Liver (tissue), 9 donors: ENCODE data around the gene ARID4B. TPM values are rescaled to one million over a fixed set of nuclear protein-coding genes. Genes with fewer than 3 reads are reported as not detected.

ENCODE experiments used
- DNase-seq: peaks from one replicate; pipeline ENCODE4 v3.0.0-alpha.2; 2017; ENCODE audit warnings: low spot score
- H3K27ac ChIP-seq, 2 donors: one replicate each; pipeline ENCODE4 v1.7.0; 2013; ENCODE audit warnings: inconsistent platforms in 2 of 2, low read length in 2 of 2, control low read depth in 1 of 2, low read depth in 1 of 2, mild to moderate bottlenecking in 1 of 2
- H3K27me3 ChIP-seq, 4 donors: one replicate each; pipeline versions ENCODE4 v1.6.1 to v1.7.0; 2013; ENCODE audit warnings: low read length in 3 of 4, inconsistent platforms in 1 of 4, mild to moderate bottlenecking in 1 of 4, moderate library complexity in 1 of 4; ENCODE audit not compliant: control insufficient read depth in 4 of 4, insufficient read depth in 4 of 4
- H3K36me3 ChIP-seq, 4 donors: one replicate each; pipeline versions ENCODE4 v1.6.1 to v1.7.0; 2013; ENCODE audit warnings: low read length in 3 of 4, mild to moderate bottlenecking in 3 of 4, low read depth in 1 of 4, moderate library complexity in 1 of 4; ENCODE audit not compliant: control insufficient read depth in 4 of 4, insufficient read depth in 3 of 4
- H3K4me1 ChIP-seq, 4 donors: one replicate each; pipeline versions ENCODE4 v1.6.1 to v1.7.0; 2013; ENCODE audit warnings: low read length in 3 of 4, mild to moderate bottlenecking in 3 of 4, moderate library complexity in 1 of 4; ENCODE audit not compliant: control insufficient read depth in 4 of 4, insufficient read depth in 4 of 4
- H3K4me3 ChIP-seq, 3 donors: one replicate each; pipeline versions ENCODE4 v1.6.1 to v1.7.0; 2013; ENCODE audit warnings: low read length in 3 of 3, control low read depth in 1 of 3, low read depth in 1 of 3, mild to moderate bottlenecking in 1 of 3
- H3K9ac ChIP-seq, 2 donors: one replicate each; pipeline ENCODE4 v1.7.0; 2013; ENCODE audit warnings: low read length in 2 of 2, mild to moderate bottlenecking in 2 of 2, moderate library complexity in 2 of 2, control low read depth in 1 of 2, low read depth in 1 of 2
- H3K9me3 ChIP-seq, 4 donors: one replicate each; pipeline versions ENCODE4 v1.6.1 to v1.7.0; 2013; ENCODE audit warnings: low read length in 3 of 4; ENCODE audit not compliant: control insufficient read depth in 4 of 4
- ATF3 ChIP-seq: IDR thresholded peaks from 2 replicates; pipeline ENCODE4 v1.6.1; 2016; ENCODE audit warnings: antibody characterized with exemption
- CTCF ChIP-seq: fragments of 150-350 bp; IDR thresholded peaks from 2 replicates; pipeline ENCODE4 v1.5.1; 2017; ENCODE audit warnings: improper control_type of control experiment, low read depth, low read length; ENCODE audit not compliant: missing input control
- EGR1 ChIP-seq, 2 donors: IDR thresholded peaks; 2 replicates each; pipeline ENCODE4 v1.6.1; 2016 to 2018; ENCODE audit warnings: antibody characterized with exemption in 2 of 2, low read depth in 2 of 2
- FOXA1 ChIP-seq: IDR thresholded peaks from 2 replicates; pipeline ENCODE4 v1.6.1; 2016; ENCODE audit warnings: antibody characterized with exemption
- FOXA2 ChIP-seq: IDR thresholded peaks from 2 replicates; pipeline ENCODE4 v1.6.1; 2016; ENCODE audit warnings: antibody characterized with exemption
- GABPA ChIP-seq, 2 donors: IDR thresholded peaks in 1 of 2; conservative IDR thresholded peaks in 1 of 2; 2 replicates each; pipeline ENCODE4 v1.6.1; 2016; ENCODE audit warnings: antibody characterized with exemption in 2 of 2, mild to moderate bottlenecking in 1 of 2, moderate library complexity in 1 of 2
- HNF4A ChIP-seq, 2 donors: conservative IDR thresholded peaks; 2 replicates each; pipeline ENCODE4 v1.6.1; 2016; ENCODE audit warnings: antibody characterized with exemption in 2 of 2, mild to moderate bottlenecking in 2 of 2
- HNF4G ChIP-seq: IDR thresholded peaks from 2 replicates; pipeline ENCODE4 v1.6.1; 2016; ENCODE audit warnings: antibody characterized with exemption
- JUND ChIP-seq, 2 donors: IDR thresholded peaks; 2 replicates each; pipeline ENCODE4 v1.6.1; 2016; ENCODE audit warnings: antibody characterized with exemption in 2 of 2
- MAX ChIP-seq: IDR thresholded peaks from 2 replicates; pipeline ENCODE4 v1.6.1; 2016; ENCODE audit warnings: antibody characterized with exemption
- NR2F2 ChIP-seq: IDR thresholded peaks from 2 replicates; pipeline ENCODE4 v1.6.1; 2016; ENCODE audit warnings: antibody characterized with exemption
- RAD21 ChIP-seq, 2 donors: IDR thresholded peaks; 2 replicates each; pipeline ENCODE4 v1.6.1; 2016; ENCODE audit warnings: antibody characterized with exemption in 2 of 2, mild to moderate bottlenecking in 2 of 2
- REST ChIP-seq: IDR thresholded peaks from 2 replicates; pipeline ENCODE4 v1.6.1; 2016; ENCODE audit warnings: antibody characterized with exemption, mild to moderate bottlenecking
- RXRA ChIP-seq, 2 donors: IDR thresholded peaks; 2 replicates each; pipeline ENCODE4 v1.6.1; 2017 to 2018; ENCODE audit warnings: antibody characterized with exemption in 2 of 2, mild to moderate bottlenecking in 1 of 2
- SP1 ChIP-seq: IDR thresholded peaks from 2 replicates; pipeline ENCODE4 v1.6.1; 2018; ENCODE audit warnings: antibody characterized with exemption, mild to moderate bottlenecking
- TAF1 ChIP-seq: conservative IDR thresholded peaks from 2 replicates; pipeline ENCODE4 v1.6.1; 2016; ENCODE audit warnings: antibody characterized with exemption, mild to moderate bottlenecking
- YY1 ChIP-seq: IDR thresholded peaks from 2 replicates; pipeline ENCODE4 v1.6.1; 2016; ENCODE audit warnings: antibody characterized with exemption, mild to moderate bottlenecking
- WGBS: extraction: QIAGEN DNeasy Blood & Tissue Kit; methylation state at CpG from one replicate; pipeline ENCODE4 v1.1.7; 2013; 5-methylcytosine and 5-hydroxymethylcytosine counted together
- polyA plus RNA-seq, 2 donors: library from polyadenylated mRNA; stranded (reverse) in 1 of 2; unstranded in 1 of 2; fragments of 200-250 nt in 1 of 2; fragments of >200 nt in 1 of 2; fragmentation: Nextera tagmentation in 1 of 2; extraction: Ambion mirVana in 1 of 2; gene quantifications; one replicate each; pipeline versions ENCODE4 v1.2.1 to v1.2.3, GENCODE V29; 2013 to 2015
- total RNA-seq, 2 donors: library from RNA; depleted of rRNA; stranded (reverse); fragments of >200 nt; gene quantifications; one replicate each; pipeline ENCODE4 v1.2.3, GENCODE V29; 2014
- TF ChIP-seq, protein P1 (sequence below): IDR thresholded peaks from 2 replicates; pipeline ENCODE4 v1.6.1; 2016; ENCODE audit warnings: antibody characterized with exemption
- donor health status: healthy.
- donor health status: healthy.
- donor health status: healthy.
- donor health status: healthy.
- donor health status: healthy.

Gene ARID4B
- total and polyA plus RNA-seq, 4 donors = 4.2 to 27.3 (median 21.3) TPM

- Histone ChIP-seq H3K27ac (peak within 1 kb of the TSS; percentile 84 to 85), H3K36me3 (peaks cover 0 to 8% (median under 1%) of the 10 kb centered on the region in 4 donors), H3K9me3 (no peaks in the 10 kb centered on the region), H3K4me3 (peak within 1 kb of the TSS; percentile 79 to 97 (median 96)), H3K27me3 (no peaks in the 10 kb centered on the region), H3K4me1 (peaks cover 2 to 17% (median 11%) of the 10 kb centered on the region in 4 donors), H3K9ac (peak within 1 kb of the TSS; percentile 94 to 96)
- 1% methylated on average over 67 of the region's 67 CpGs for WGBS
- peak; percentile 93 for DNase-seq
- TF ChIP-seq REST = no peak
- peak; percentile 57 to 65 for TF ChIP-seq RXRA (IDR thresholded peaks at IDR 0.05)
- TF ChIP-seq CTCF = peak; percentile 8
- TF ChIP-seq FOXA2 = no peak
- TF ChIP-seq SP1 = peak; percentile 57
- TF ChIP-seq TAF1 = peak; percentile 66
- TF ChIP-seq FOXA1 = no peak
- TF ChIP-seq ATF3 = no peak
- peak; percentile 73 to 94 for TF ChIP-seq GABPA (IDR thresholded peaks at IDR 0.05 in 1 of 2, conservative IDR thresholded peaks at IDR 0.05 in 1 of 2)
- TF ChIP-seq MAX = peak; percentile 85
- no peak for TF ChIP-seq HNF4G
- TF ChIP-seq, protein P1, sequence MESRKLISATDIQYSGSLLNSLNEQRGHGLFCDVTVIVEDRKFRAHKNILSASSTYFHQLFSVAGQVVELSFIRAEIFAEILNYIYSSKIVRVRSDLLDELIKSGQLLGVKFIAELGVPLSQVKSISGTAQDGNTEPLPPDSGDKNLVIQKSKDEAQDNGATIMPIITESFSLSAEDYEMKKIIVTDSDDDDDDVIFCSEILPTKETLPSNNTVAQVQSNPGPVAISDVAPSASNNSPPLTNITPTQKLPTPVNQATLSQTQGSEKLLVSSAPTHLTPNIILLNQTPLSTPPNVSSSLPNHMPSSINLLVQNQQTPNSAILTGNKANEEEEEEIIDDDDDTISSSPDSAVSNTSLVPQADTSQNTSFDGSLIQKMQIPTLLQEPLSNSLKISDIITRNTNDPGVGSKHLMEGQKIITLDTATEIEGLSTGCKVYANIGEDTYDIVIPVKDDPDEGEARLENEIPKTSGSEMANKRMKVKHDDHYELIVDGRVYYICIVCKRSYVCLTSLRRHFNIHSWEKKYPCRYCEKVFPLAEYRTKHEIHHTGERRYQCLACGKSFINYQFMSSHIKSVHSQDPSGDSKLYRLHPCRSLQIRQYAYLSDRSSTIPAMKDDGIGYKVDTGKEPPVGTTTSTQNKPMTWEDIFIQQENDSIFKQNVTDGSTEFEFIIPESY = peak; percentile 86
- peak; percentile 92 for TF ChIP-seq YY1
- peak in 1 of 2 donors; percentile 28 for TF ChIP-seq RAD21 (IDR thresholded peaks at IDR 0.05)
- TF ChIP-seq NR2F2 = no peak
- peak in 1 of 2 donors; percentile 86 for TF ChIP-seq EGR1 (IDR thresholded peaks at IDR 0.05; ENCODE audit: low read depth in 2 of 2)
- peak in 1 of 2 donors; percentile 24 for TF ChIP-seq HNF4A (conservative IDR thresholded peaks at IDR 0.05)
- no peak for TF ChIP-seq JUND (IDR thresholded peaks at IDR 0.05)
Measured at GRCh38 chr1:235128456-235129328, 199.3 kb downstream of the ARID4B start, which contains the start of gene TOMM20. Gene TOMM20 (minus strand): TSS chr1:235128837. CDS start chr1:235128715, 122 bp downstream.
